GM18502 (cell line): ENCODE results near the gene NEU4.

ENCODE experiments used
- ATAC-seq: cut with Tn5 transposase; IDR thresholded peaks from one replicate; pipeline ENCODE4 v1.9.1; 2021; ENCODE audit warnings: mild to moderate bottlenecking; ENCODE audit not compliant: unreplicated experiment, poor library complexity

Gene NEU4

GRCh38 chr2:241849616-241850543 lies 40.9 kb downstream of the NEU4 start:
- ATAC-seq, result no peak

GRCh38 chr2:241850544-241851324 lies 41.7 kb downstream of the NEU4 start:
- no peak for ATAC-seq

- ATAC-seq, result no peak
Measured at GRCh38 chr2:241851325-241852115, 42.5 kb downstream of the NEU4 start.

GRCh38 chr2:241852116-241852980 lies 43.4 kb downstream of the NEU4 start:
- no peak for ATAC-seq

- ATAC-seq, result no peak
Measured at GRCh38 chr2:241852981-241853631, 44.1 kb downstream of the NEU4 start.

GRCh38 chr2:241853651-241854341 lies 44.8 kb downstream of the NEU4 start:
- ATAC-seq, result no peak

GRCh38 chr2:241854342-241855244 lies 45.6 kb downstream of the NEU4 start:
- no peak for ATAC-seq

- no peak for ATAC-seq
Measured at GRCh38 chr2:241855245-241855887, 46.4 kb downstream of the NEU4 start.

GRCh38 chr2:241855888-241856422 lies 47.0 kb downstream of the NEU4 start:
- no peak for ATAC-seq

GRCh38 chr2:241857041-241857541 lies 48.1 kb downstream of the NEU4 start:
- ATAC-seq, result no peak

GRCh38 chr2:241857572-241858121 lies 48.7 kb downstream of the NEU4 start:
- ATAC-seq, result no peak

- no peak for ATAC-seq
Measured at GRCh38 chr2:241858206-241859016, 49.4 kb downstream of the NEU4 start, which contains the start of gene PDCD1. Gene PDCD1, minus strand, starts transcription at chr2:241858894. Its CDS starts 56 bp downstream, at chr2:241858838.

GRCh38 chr2:241859017-241859435 lies 50.0 kb downstream of the NEU4 start:
- no peak for ATAC-seq

- ATAC-seq, result peak; percentile 56
Measured at GRCh38 chr2:241859436-241860183, 50.6 kb downstream of the NEU4 start.
